Hematopoietic multipotent progenitor cell (in vitro differentiated cells): ENCODE data around the gene EPN1. TPM values are rescaled to one million over a fixed set of nuclear protein-coding genes. Genes with fewer than 3 reads are reported as not detected.

ENCODE experiments used
- DNase-seq, 3 donors: peaks; one replicate each; pipeline ENCODE4 v3.0.0-alpha.2; 2011 to 2015; ENCODE audit warnings: low read depth in 2 of 3, low spot score in 2 of 3
- total RNA-seq: library from RNA; depleted of rRNA; stranded (reverse); fragments of >200 nt; gene quantifications from one replicate; pipeline ENCODE4 v1.2.3, GENCODE V29; 2012

EPN1 gene
- total RNA-seq, 1 donor = 18.0 TPM

DNA sequence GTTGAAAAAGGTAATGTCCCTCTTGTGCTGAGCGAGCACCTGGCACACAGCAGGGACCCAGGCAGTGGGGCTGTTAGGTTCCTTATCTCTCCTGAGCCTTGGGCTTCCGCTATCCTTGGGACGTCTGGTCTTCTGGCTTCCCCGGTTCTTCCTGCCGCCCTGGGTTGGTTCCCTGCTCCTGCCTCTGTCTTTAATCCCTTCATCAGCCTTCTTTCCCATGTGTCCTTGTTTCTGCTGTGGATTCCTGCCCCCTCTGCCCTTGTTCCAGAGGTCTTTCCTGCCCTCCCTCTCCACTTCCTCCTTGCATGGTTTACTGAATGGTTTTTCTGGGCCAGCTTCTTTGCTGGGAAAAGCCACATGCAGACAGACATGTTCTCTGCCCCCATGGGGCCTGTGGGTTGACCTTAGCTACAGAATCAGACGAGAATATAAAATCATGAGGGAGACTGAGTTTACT is 2.6 kb downstream of the EPN1 start:
- DNase-seq = no peak

DNA sequence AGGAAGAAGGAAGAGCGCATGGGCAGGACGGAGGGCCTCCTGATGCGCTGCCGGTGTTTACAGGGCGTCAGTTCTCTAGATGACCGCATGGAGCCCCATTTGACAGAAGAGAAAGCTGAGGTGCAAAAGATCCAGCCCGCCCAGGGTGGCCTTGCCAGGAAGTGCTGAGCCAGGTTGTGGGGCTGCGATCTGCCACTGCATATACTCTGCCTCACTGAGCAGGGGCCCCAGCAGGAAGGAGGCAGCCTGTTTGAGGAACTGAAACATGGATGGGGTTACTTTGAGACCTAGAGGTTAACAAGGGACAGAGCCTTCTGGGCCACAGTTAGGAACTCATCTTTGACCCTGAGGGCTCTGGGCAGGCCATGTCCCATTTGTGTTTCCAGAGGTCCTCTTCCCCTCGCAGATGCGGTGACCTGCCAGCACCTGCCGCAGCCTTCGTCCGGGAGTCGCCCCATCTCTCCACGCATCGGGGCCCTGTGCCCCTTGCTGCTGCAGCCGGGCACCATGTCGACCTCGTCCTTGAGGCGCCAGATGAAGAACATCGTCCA is 3.2 kb downstream of the EPN1 start:
- DNase-seq = peak in 2 of 3 donors; percentile 14 to 16

DNA sequence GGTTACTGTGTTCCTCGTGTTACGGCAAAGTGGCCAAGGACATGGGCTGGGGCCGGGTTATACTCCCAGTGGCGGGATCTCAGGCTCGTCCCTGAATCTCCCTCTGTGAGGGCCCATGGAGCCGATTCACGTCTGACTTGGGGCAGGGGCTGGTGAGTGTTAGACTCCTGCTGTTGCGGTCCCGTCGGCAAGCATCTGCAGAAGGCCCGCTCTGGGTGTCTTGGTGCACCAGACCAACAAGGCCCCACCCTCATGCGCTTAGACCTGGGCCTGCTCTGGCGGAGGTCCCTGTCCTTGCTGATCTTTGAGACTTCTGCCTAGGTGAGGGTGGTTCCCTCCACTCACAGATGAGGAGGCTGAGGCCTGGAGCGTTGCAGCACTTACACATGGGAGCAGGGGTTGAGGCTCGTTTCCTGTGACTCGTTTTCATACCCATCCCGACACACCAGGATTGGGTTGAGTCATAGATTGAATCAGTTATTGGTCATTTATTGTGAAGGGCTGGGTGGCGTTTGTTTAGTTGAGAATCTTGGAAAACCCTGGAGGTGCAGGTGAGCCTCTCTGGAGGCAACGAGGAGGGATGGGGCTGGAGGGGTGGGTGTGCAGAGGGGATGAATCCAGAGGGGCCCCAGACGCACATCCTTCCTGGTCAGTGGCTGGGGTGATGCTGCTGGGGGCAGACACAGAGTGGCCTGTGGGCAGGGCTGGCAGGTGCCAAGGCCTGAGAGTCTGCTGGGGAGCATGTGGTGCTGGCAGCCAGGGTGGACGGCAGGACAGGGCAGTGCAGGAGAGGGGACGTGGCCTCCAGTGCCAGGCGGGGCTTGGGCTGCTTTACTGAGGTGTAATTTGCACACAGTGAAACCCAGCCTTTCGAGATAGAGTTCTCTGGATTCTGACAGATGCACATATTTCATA is 4.6 kb downstream of the EPN1 start:
- no peak for DNase-seq

DNA sequence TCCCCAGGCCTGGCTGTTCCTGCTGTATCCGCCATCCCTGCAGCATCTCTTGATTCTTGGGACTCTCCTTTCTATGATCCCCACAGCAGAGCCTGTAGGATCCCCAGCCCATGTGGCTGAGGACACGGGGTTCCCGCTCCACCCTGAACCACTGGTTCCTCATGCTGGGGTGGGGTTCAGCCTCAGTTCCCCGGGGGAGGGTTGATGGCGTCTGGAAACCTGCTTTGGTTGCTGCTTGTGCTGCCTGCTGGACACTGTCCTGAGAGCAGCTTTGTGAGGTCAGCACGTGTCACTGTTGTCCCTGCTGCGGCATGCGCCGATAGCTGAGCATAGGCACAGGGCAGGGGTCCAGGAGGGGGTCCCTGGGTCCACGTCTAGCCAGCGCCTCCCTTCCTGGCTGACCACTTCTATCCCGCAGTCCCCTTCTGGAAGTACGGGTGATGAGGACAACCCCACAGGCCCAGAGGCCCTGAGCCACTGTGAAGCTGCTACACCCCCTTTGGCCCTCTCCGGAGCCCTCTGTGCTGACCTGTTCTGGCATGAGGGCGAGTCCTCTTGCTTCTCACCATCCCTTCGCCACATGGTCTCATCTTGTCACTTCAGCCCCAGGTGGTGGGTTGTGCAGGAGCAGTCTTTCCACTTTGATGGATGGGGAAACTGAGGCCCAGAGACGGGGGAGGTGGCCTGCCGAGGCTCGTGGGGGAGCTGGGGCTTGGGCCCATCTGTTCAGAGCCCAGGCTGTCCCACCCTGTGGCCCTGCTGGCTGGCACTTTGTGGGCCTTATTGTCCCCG is 5.5 kb downstream of the EPN1 start:
- DNase-seq = no peak

DNA sequence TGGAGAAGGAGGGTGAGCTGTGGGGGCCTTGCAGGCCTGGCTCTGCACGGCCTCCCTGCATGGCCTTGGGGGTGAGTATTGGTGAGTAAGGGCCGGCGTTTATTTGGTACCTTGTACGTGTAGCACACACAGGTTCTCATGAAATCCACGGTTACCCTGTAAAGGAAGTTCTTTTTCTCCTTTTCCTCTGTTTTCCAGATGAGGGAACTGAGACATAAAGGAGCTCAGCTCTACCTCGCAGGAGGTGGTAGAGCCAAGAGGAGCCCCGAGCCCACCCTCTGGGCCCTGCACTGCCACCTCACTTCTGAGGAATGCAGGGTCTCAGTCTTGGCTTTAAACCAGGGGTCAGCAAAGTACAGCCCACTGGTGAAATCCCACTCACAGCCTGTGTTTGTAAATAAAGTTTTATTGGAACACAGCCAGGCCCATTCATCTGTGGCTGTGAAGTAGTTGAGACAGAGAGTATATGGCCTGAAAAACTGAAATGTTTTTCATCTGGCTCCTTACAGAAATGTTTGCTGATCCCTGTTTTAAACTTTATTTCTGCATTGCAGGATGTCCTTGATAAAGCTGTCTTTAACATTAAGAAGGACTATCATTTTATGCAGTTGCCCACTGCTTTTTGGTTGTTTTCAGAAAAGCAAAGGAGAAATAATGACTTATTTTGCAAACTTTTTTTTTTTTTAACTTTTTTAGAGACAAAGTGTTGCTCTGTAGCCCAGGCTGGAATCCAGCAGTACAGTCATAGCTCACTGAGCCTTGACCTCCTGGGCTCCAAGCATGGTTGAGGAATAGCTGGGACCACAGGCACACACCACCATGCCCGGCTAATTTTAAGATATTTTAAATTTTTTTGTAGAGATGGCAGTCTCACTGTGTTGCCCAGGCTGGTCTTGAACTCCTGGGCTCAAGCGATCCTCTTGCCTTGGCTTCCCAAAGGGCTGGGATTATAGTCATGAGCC is 6.4 kb downstream of the EPN1 start:
- DNase-seq = no peak

DNA sequence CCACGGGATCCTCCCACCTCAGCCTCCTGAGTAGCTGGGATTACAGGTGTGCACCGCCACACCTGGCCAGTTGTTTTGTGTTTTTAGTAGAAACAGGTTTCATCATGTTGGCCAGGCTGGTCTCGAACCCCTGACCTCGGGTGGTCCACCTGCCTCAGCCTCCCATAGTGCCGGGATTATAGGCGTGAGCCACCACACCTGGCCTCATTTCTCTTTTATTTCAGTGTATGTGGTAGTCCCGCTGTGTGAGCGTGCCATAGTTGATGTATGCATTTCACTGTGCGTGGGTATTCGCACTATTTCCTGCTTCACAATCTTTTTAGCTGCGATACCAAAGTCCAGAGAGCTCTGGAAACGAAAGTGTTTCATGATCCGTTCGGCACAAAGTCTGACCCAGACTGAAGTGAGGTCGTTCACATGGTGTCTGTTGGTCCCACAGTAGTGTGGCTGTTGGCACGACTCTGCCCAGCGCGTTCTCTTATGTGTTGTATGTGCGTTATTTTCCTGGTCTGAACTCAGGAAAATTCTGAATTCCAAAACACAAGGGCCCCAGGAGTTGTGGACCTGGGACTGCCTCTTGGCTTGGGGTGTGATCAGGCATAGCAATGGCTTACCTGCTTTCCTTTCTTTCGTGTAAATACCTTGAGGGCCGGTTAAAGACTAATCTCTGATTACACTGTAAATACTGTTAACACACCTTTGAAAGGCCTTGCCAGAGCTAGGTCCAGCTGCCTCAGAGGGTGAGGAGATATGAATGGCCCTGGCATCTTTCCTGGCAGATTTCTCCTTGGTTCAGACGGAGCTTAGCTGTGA is 8.6 kb downstream of the EPN1 start:
- no peak for DNase-seq

DNA sequence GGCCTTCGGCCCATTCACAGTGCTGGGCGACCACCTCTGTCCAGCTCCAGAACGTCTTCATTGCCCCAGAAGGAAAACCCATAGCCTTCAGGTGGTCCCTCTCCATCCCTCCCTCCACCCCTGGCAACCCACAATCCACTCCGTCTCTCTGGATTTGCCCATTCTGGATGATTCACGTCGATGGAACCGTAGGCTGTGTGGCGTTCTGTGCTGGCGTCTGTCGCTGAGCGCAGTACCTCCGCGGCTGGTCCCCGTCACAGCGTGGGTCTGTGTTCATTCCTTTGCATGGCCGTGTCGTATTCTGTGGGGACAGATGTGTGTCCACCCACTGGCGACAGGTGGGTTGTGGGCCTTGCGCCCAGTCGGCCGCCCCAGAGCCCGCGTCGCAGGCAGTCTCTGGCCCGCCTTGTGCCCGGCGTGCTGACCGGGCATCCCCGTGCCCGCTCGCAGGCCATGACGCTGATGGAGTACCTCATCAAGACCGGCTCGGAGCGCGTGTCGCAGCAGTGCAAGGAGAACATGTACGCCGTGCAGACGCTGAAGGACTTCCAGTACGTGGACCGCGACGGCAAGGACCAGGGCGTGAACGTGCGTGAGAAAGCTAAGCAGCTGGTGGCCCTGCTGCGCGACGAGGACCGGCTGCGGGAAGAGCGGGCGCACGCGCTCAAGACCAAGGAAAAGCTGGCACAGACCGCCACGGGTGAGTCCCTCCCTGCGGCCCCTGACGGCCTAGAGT is 10.1 kb downstream of the EPN1 start:
- no peak for DNase-seq

DNA sequence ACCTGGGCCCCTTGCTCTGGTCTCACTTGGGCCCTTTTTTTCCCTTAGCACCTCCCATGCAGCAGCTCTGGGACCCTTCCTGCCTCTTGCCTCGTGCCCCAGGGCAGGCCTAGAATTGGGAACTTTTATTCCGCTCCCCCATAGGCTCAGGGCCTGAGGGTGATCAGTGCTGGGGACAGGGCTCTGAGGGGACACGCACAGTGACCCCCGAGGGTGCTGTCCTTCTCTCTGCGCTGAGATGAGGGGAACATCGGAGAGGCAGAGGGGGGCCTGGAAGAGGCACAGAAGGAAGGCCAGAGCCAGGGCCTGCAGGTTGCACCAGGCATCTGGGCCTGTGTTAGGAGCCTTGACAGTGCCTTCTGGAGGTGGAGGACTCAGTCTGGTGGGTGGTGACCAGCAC is 10.8 kb downstream of the EPN1 start:
- DNase-seq = no peak

DNA sequence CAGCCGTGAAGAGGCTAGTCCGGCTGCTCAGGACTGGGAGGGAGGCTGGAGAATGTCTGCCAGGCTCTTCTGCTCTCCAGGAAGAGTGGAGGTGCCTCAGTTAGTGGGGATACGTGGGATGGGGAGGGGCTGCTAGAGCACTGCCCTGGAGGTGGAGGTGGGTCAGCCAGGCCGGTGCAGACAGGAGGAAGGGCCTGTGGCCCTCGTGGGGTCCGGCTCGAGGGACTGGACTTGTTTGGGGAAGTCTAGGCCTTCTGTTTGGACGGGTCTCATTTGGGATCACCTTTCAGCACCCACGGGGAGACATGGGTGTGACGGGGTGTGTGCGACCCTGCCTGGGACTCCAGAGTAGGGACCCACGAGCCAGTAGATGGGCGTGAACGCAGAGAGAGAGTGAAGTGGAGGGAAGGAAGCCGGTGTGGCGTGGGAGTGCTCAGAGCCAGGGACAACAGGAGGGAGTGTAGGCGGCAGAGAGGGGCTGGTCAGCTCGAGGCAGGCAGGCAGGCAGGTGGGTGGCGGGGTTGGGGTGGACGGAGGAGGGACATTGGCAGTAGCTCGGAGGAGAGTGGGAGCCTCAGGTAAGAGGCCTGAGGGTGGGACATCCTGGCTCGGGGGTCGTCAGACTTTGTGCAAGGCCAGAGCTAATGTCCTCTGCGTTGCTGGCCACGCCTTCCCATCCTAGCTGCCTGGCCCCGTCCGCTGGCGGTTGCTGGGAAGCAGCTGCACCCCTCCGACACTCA is 11.5 kb downstream of the EPN1 start:
- no peak for DNase-seq

DNA sequence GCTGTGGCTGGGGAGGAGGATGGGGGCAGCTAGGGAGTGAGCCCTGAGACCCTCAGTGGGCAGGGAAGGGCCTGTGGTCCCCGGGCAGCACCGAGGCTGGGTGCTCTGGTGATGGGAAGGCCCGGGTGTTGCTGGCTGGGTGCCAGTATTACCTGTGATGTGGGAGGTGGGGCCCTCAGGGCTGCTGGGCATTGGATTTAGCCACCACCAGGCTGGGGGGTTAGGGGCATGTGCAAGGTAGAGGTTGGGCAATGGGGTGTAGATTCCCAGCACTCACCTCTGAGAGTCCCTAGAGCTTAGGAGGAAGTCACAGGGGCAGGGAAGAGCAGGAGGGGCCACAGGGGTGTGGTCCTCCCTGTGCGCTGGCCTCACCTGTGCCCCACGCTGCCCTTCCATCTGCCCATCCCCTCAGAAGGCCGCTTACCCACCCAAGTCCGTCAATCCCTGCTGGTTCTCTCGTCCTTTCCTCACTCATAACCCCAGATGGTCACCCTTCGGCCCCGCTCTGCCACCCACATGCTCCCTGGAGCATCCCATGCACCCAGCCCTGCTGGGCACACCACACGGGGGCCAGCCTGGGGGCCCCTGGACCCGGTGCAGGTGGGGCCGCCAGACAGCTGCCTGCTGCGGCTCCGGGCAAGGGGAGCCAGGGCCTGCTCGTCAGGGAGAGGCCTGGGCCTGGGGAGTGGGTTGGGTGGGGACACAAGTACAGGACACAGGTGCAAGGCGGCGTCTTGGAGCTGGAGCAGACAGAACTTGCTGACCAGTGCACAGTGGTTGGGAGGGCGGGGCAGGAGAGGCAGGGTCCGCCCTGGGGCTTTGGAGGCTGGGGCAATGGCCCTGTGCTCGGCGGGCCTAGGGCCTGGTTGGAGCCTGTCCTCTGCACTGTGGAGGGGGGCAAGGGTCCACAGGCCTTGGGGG is 12.5 kb downstream of the EPN1 start:
- DNase-seq = no peak

DNA sequence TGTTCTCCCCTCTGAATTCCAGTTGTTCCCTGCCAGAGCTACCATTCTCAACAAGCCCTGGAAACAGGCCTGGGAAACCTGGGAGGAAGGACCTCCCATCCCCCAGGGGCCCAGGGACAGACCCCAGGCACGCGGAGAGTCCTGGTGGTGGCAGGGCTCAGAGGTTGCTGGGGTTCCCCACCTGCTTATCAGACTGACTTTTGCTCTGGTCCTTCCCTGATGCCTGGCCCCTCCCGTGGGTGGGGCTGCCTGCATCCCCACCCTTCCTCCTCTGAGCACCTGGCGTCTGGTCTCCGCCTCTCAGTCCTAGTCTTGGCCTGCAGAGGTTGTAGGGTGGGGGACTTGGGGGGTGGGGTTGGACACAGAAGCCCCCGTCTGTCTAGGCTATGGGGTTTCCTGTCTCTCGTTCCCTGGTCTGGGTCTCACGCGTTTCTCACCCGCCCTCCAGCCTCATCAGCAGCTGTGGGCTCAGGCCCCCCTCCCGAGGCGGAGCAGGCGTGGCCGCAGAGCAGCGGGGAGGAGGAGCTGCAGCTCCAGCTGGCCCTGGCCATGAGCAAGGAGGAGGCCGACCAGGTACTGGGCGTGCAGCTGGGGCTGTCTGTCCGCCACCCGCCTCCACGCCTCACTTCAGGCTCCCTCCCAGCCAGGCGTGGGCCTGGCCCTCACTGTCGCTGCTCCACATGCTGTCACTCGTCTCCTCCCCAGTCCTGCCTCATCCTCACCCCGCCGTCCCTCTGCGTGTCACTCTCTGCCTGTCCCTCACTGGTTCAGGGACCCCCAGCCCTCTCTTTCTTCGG is 13.6 kb downstream of the EPN1 start:
- DNase-seq = no peak

DNA sequence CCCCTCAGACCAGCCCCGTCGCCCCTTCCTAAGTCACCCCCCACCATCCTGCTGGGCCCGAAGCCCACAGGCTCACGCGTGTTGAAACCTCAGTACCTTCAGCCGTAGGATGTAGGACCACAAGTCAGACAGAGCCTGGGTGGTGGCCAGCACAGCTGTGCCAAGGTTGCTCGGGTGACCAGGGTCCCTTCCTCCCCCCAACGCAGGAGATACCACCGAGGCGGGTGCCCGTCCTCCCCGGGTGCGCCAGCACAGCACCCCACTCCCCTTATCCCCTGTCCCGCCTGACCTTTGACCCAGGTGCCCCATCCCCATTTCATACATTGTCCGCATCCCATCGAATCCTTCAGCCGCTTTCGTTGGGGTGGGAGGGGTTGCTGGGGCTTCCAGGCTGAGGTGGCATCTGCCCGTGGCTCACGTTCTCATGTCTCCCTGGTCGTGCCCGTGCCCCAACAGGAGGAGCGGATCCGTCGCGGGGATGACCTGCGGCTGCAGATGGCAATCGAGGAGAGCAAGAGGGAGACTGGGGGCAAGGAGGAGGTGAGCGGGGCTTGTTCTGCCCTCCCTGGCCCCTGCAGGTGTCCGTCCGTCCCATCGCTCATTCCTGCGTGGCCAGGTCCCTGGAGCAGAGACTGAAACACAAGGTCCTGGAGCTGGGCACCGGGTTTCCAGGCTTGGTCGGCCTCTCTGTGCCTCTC is 14.5 kb downstream of the EPN1 start:
- no peak for DNase-seq

DNA sequence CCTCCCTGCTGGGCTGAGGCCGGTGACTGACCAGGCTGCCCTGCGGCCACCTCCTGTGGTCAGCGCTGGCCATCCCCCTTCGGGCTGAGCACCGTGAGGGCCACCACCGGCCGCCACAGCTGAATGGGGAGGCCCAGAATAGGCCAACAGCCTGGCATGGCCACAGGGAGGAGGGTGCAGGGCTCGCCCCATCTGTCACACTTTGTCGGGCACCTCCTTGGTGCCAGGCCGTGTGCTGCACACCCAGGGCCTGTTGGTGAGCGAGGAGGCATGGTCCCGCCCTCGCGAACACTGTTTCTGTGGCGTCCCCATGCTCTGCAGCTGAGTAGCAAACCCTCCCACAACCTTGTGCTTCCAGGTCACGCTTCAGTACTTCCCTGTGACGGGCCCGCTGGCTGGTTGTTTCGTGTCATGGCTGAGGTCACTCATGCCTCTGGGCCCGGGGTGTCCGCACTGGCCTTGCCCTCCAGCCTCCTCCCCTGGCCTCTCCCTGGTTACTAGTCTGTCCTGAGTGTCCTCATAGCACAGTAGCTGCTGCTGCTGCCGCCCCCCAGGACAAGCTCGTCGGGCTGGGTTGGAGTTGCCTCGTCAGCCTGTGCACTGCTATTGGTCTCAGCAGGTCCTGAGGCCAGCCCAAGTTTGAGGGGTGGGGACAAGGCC is 15.2 kb downstream of the EPN1 start:
- no peak for DNase-seq

DNA sequence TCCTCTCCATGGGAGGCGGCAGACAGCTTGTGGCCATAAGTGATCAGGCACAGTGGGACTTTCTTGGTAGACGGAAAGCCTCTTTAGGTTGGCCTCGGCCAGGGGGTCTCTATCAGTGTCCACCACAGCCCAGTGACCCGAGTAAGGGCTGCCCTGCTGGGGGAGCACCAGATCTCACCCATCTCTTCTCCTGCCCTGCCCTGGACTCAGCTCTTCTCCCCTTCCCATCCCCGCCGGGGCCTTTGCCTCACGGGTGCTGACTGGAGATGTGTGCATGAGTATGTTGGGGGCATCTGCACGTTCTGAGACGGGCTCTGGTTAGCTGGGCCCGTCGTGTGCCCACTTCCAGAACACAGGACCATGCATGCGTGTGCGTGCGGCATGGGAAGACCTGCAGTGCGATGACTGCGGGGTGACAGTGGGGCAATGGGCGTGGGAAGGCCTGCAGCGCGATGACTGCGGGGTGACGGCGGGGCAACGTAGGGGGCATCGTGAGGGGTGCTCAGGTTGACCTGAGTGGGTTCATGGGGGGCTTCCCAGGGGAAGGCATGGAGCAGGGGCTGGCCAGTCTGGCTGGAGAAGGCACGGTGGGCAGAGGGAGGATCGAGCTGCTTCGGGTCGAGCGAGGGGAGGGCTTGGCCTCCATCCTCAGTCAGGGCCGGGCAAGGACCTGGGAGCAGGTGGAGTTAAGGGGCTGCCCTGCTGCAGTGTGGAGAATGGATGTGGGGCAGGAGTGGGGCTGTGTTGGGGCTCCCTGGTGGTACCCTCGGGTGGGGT is 15.9 kb downstream of the EPN1 start:
- no peak for DNase-seq
